Neural progenitor cell (in vitro differentiated cells): Measurements from ENCODE around the gene DACT1. TPM values are rescaled to one million over a fixed set of nuclear protein-coding genes. Genes with fewer than 3 reads are reported as not detected.

Experiments used
- DNase-seq: peaks from one replicate; pipeline ENCODE4 v3.0.0-alpha.2; 2016; ENCODE audit warnings: low spot score
- H2AFZ ChIP-seq: fragments of 200-600 bp; sonication (generic); replicated peaks from 2 replicates; pipeline ENCODE4 v1.6.1; 2016; ENCODE audit warnings: antibody characterized with exemption
- H3F3A ChIP-seq: fragments of 200-600 bp; sonication (generic); 2 replicates; pipeline ENCODE4 v1.6.1; 2016; ENCODE audit warnings: antibody characterized with exemption, low read depth
- H3K27ac ChIP-seq: fragments of 200-600 bp; sonication (generic); 2 replicates; pipeline ENCODE4 v1.5.1; 2016; ENCODE audit warnings: mild to moderate bottlenecking
- H3K27me3 ChIP-seq: fragments of 200-600 bp; sonication (generic); 2 replicates; pipeline ENCODE4 v1.6.1; 2016; ENCODE audit warnings: mild to moderate bottlenecking, moderate library complexity
- H3K36me3 ChIP-seq: fragments of 200-600 bp; sonication (generic); 2 replicates; pipeline ENCODE4 v1.5.1; 2016
- H3K4me1 ChIP-seq: fragments of 200-600 bp; sonication (generic); 2 replicates; pipeline ENCODE4 v1.6.1; 2016; ENCODE audit warnings: mixed run types
- H3K4me2 ChIP-seq: fragments of 200-600 bp; sonication (generic); 2 replicates; pipeline ENCODE4 v1.6.1; 2016
- H3K4me3 ChIP-seq: fragments of 200-600 bp; sonication (generic); 2 replicates; pipeline ENCODE4 v1.5.1; 2016
- H3K79me2 ChIP-seq: fragments of 200-600 bp; sonication (generic); 2 replicates; pipeline ENCODE4 v1.6.1; 2016; ENCODE audit warnings: low read depth
- H3K9ac ChIP-seq: fragments of 200-600 bp; sonication (generic); 2 replicates; pipeline ENCODE4 v1.6.1; 2016
- H3K9me3 ChIP-seq: fragments of 200-600 bp; sonication (generic); 2 replicates; pipeline ENCODE4 v1.5.1; 2016; ENCODE audit warnings: low read depth
- H4K20me1 ChIP-seq: fragments of 200-600 bp; sonication (generic); 2 replicates; pipeline ENCODE4 v1.6.1; 2016; ENCODE audit warnings: low read depth
- H3K27ac Mint-ChIP-seq: 3 replicates; pipeline ENCODE4 v1.8.0; 2021; ENCODE audit warnings: mixed read lengths
- H3K27me3 Mint-ChIP-seq: 2 replicates; pipeline ENCODE4 v1.8.0; 2022; ENCODE audit warnings: low read depth, mild to moderate bottlenecking, inconsistent platforms, moderate library complexity, mixed read lengths; ENCODE audit not compliant: insufficient read depth
- H3K36me3 Mint-ChIP-seq: 3 replicates; pipeline ENCODE4 v1.8.0; 2021; ENCODE audit warnings: mixed read lengths
- H3K4me1 Mint-ChIP-seq: 3 replicates; pipeline ENCODE4 v1.8.0; 2021; ENCODE audit warnings: mixed read lengths
- H3K4me3 Mint-ChIP-seq: 3 replicates; pipeline ENCODE4 v1.8.0; 2021; ENCODE audit warnings: mild to moderate bottlenecking, moderate library complexity, mixed read lengths
- H3K9me3 Mint-ChIP-seq: 3 replicates; pipeline ENCODE4 v1.8.0; 2020; ENCODE audit warnings: mixed read lengths
- CTCF ChIP-seq: fragments of 200-600 bp; sonication (generic); IDR thresholded peaks from 2 replicates; pipeline ENCODE4 v1.5.1; 2017; ENCODE audit warnings: antibody characterized with exemption, mild to moderate bottlenecking
- EZH2 ChIP-seq: fragments of 200-600 bp; sonication (generic); IDR thresholded peaks from 2 replicates; pipeline ENCODE4 v1.6.1; 2017; ENCODE audit warnings: antibody characterized with exemption, mild to moderate bottlenecking, moderate library complexity
- EZH2phosphoT487 ChIP-seq: fragments of 200-600 bp; sonication (generic); IDR thresholded peaks from 2 replicates; pipeline ENCODE4 v1.6.1; 2017; ENCODE audit warnings: antibody characterized with exemption
- total RNA-seq: library from RNA; depleted of rRNA; stranded (reverse); fragments of >200 nt; gene quantifications from 2 replicates; pipeline ENCODE4 v1.2.3, GENCODE V29; 2015; ENCODE audit warnings: low replicate concordance

The DACT1 gene
- total RNA-seq, 1 donor from 2014 or later, result 3.4 TPM

- Mint-ChIP-seq H3K4me1 (peaks cover 25% of the 10 kb centered on the region), H3K27me3 (peaks cover 8% of the 10 kb centered on the region), H3K9me3 (no peaks in the 10 kb centered on the region), H3K4me3 (no peak overlapping the region), H3K27ac (no peak overlapping the region), H3K36me3 (peaks cover 12% of the 10 kb centered on the region)
- no peak overlapping the region for H2AFZ ChIP-seq
- no peak overlapping the region for H3K4me3 ChIP-seq
- peaks cover 10% of the 10 kb centered on the region for H3K4me1 ChIP-seq
- no peaks in the 10 kb centered on the region for H4K20me1 ChIP-seq
- no peak overlapping the region for H3K9ac ChIP-seq
- H3K27me3 ChIP-seq, result peaks cover 41% of the 10 kb centered on the region
- peaks cover 14% of the 10 kb centered on the region for H3F3A ChIP-seq
- TF ChIP-seq CTCF (no peak), EZH2 (no peak), EZH2phosphoT487 (no peak)
- H3K4me2 ChIP-seq, result no peak overlapping the region
- H3K9me3 ChIP-seq, result no peaks in the 10 kb centered on the region
- no peak overlapping the region for H3K27ac ChIP-seq
- H3K36me3 ChIP-seq, result no peaks in the 10 kb centered on the region
- no peak for DNase-seq
- no peaks in the 10 kb centered on the region for H3K79me2 ChIP-seq
Measured at GRCh38 chr14:58640959-58641358, 3.2 kb downstream of the DACT1 start.

- no peak for DNase-seq
- H3K27ac ChIP-seq, result no peak overlapping the region
- Mint-ChIP-seq H3K36me3 (peaks cover 12% of the 10 kb centered on the region), H3K4me3 (no peak overlapping the region), H3K9me3 (no peaks in the 10 kb centered on the region), H3K4me1 (peaks cover 20% of the 10 kb centered on the region), H3K27ac (no peak overlapping the region), H3K27me3 (peaks cover 10% of the 10 kb centered on the region)
- peaks cover 10% of the 10 kb centered on the region for H3F3A ChIP-seq
- H3K4me2 ChIP-seq, result no peak overlapping the region
- peaks cover 9% of the 10 kb centered on the region for H3K4me1 ChIP-seq
- no peak overlapping the region for H3K4me3 ChIP-seq
- H3K9ac ChIP-seq, result no peak overlapping the region
- H3K27me3 ChIP-seq, result peaks cover 35% of the 10 kb centered on the region
- H2AFZ ChIP-seq, result no peak overlapping the region
- no peaks in the 10 kb centered on the region for H4K20me1 ChIP-seq
- no peaks in the 10 kb centered on the region for H3K79me2 ChIP-seq
- no peaks in the 10 kb centered on the region for H3K36me3 ChIP-seq
- peak; percentile 44 for TF ChIP-seq CTCF
- no peak for TF ChIP-seq EZH2phosphoT487
- no peak for TF ChIP-seq EZH2
- H3K9me3 ChIP-seq, result no peaks in the 10 kb centered on the region
Measured at GRCh38 chr14:58641509-58641908, 3.7 kb downstream of the DACT1 start.

GRCh38 chr14:58643366-58643765, 5.6 kb downstream of the DACT1 start:
- Histone ChIP-seq H3K36me3 (no peaks in the 10 kb centered on the region), H2AFZ (no peak overlapping the region), H3K79me2 (no peaks in the 10 kb centered on the region), H3F3A (no peaks in the 10 kb centered on the region), H3K9me3 (no peaks in the 10 kb centered on the region), H4K20me1 (no peaks in the 10 kb centered on the region), H3K4me3 (no peak overlapping the region), H3K27ac (no peak overlapping the region), H3K4me2 (no peak overlapping the region), H3K27me3 (peaks cover 17% of the 10 kb centered on the region), H3K4me1 (peaks cover 9% of the 10 kb centered on the region), H3K9ac (no peak overlapping the region)
- Mint-ChIP-seq H3K9me3 (no peaks in the 10 kb centered on the region), H3K27ac (no peak overlapping the region), H3K4me3 (no peak overlapping the region), H3K36me3 (peaks cover 20% of the 10 kb centered on the region), H3K27me3 (peaks cover 10% of the 10 kb centered on the region), H3K4me1 (peaks cover 16% of the 10 kb centered on the region)
- no peak for DNase-seq
- TF ChIP-seq CTCF, result no peak

GRCh38 chr14:58645641-58646040, 7.9 kb downstream of the DACT1 start:
- DNase-seq, result no peak
- TF ChIP-seq EZH2 (no peak), CTCF (no peak), EZH2phosphoT487 (no peak)
- H3K4me1 ChIP-seq, result no peaks in the 10 kb centered on the region
- no peaks in the 10 kb centered on the region for H3F3A ChIP-seq
- no peak overlapping the region for H2AFZ ChIP-seq
- no peak overlapping the region for H3K9ac ChIP-seq
- H3K79me2 ChIP-seq, result no peaks in the 10 kb centered on the region
- H3K9me3 ChIP-seq, result no peaks in the 10 kb centered on the region
- no peaks in the 10 kb centered on the region for H3K36me3 ChIP-seq
- H3K27me3 Mint-ChIP-seq, result peaks cover 3% of the 10 kb centered on the region
- no peak overlapping the region for H3K4me2 ChIP-seq
- H3K4me3 ChIP-seq, result no peak overlapping the region
- H3K27ac Mint-ChIP-seq, result no peak overlapping the region
- H3K36me3 Mint-ChIP-seq, result peaks cover 20% of the 10 kb centered on the region
- H3K9me3 Mint-ChIP-seq, result no peaks in the 10 kb centered on the region
- H3K4me1 Mint-ChIP-seq, result peaks cover 2% of the 10 kb centered on the region
- no peak overlapping the region for H3K27ac ChIP-seq
- no peaks in the 10 kb centered on the region for H3K27me3 ChIP-seq
- H4K20me1 ChIP-seq, result no peaks in the 10 kb centered on the region
- no peak overlapping the region for H3K4me3 Mint-ChIP-seq
